LNCAP (cell line): ENCODE data around the gene PDE5A.

Experiments
- CTCF ChIP-seq: fragments of 450-650 bp; IDR thresholded peaks from 2 replicates; pipeline ENCODE4 v1.5.1; 2017; ENCODE audit warnings: mild to moderate bottlenecking

The PDE5A gene

GRCh38 chr4:119597377-119597776 is 31.2 kb downstream of the PDE5A start:
- TF ChIP-seq CTCF: no peak

GRCh38 chr4:119593698-119594097 is 34.9 kb downstream of the PDE5A start:
- no peak for TF ChIP-seq CTCF

GRCh38 chr4:119592830-119593229 is 35.8 kb downstream of the PDE5A start:
- no peak for TF ChIP-seq CTCF

- TF ChIP-seq CTCF: no peak
These were observed 39.4 kb downstream of the PDE5A start for GRCh38 chr4:119589165-119589564.

GRCh38 chr4:119587796-119588195 is 40.8 kb downstream of the PDE5A start:
- TF ChIP-seq CTCF: no peak

GRCh38 chr4:119585771-119586170 is 42.8 kb downstream of the PDE5A start:
- no peak for TF ChIP-seq CTCF

- no peak for TF ChIP-seq CTCF
These were observed 47.3 kb downstream of the PDE5A start for GRCh38 chr4:119581190-119581873.

- no peak for TF ChIP-seq CTCF
These were observed 48.3 kb downstream of the PDE5A start for GRCh38 chr4:119580293-119580692.
